HEK293 (cell line): ENCODE data around the gene CDRT4.
A peak's percentile ranks its signal among the peaks of the same experiment; 100 is the strongest.

Experiments
- CTCF ChIA-PET: fragments of 350-600 bp; formaldehyde crosslinking; extraction: SDS; loops from one replicate; lab custom pipeline; 2021; ENCODE audit warnings: antibody characterized with exemption; lab: Yijun Ruan, JAX
- POLR2A ChIA-PET: fragments of 300-600 bp; formaldehyde crosslinking; extraction: SDS; loops from one replicate; lab custom pipeline; 2020; ENCODE audit warnings: antibody characterized with exemption, inconsistent platforms; lab: Yijun Ruan, JAX
- H3K27ac ChIP-seq: fragments of 200-500 bp; sonication (Bioruptor generic); 2 replicates; pipeline ENCODE4 v1.5.1; 2014; ENCODE audit warnings: low read depth, low read length, control low read depth, inconsistent platforms; ENCODE audit errors: extremely low read depth
- H3K36me3 ChIP-seq, 2 experiments: fragments of 200-500 bp in 1 of 2; sonication (Bioruptor generic) in 1 of 2; 1 replicate in 1 of 2; 2 replicates in 1 of 2; pipeline ENCODE4 v1.5.1; 2014 to 2017; ENCODE audit warnings: inconsistent platforms in 2 of 2, low read length in 2 of 2; ENCODE audit not compliant: control insufficient read depth in 2 of 2, insufficient read depth in 1 of 2
- H3K4me1 ChIP-seq: fragments of 200-500 bp; sonication (Bioruptor generic); 2 replicates; pipeline ENCODE4 v1.5.1; 2014; ENCODE audit warnings: mild to moderate bottlenecking, low read length, inconsistent platforms; ENCODE audit not compliant: control insufficient read depth, insufficient read depth
- H3K4me3 ChIP-seq: 2 replicates; pipeline ENCODE4 v1.5.1; 2011; ENCODE audit warnings: low read depth, mild to moderate bottlenecking, control low read depth, low read length, moderate library complexity
- H3K9me3 ChIP-seq: fragments of 200-500 bp; sonication (Bioruptor generic); 2 replicates; pipeline ENCODE4 v1.5.1; 2014; ENCODE audit warnings: low read depth, low read length, inconsistent platforms; ENCODE audit not compliant: control insufficient read depth, insufficient read depth
- BCL6B ChIP-seq: fragments of 450-650 bp; formaldehyde crosslinking; IDR thresholded peaks from 2 replicates; pipeline ENCODE4 v1.5.1; 2017; ENCODE audit warnings: missing biosample characterization, missing genetic modification characterization
- EGR2 ChIP-seq: fragments of 450-650 bp; formaldehyde crosslinking; IDR thresholded peaks from 2 replicates; pipeline ENCODE4 v1.5.1; 2016; ENCODE audit warnings: low read depth, missing biosample characterization, missing genetic modification characterization
- GLI2 ChIP-seq: fragments of 450-650 bp; formaldehyde crosslinking; IDR thresholded peaks from 2 replicates; pipeline ENCODE4; 2017; ENCODE audit warnings: missing biosample characterization, missing genetic modification characterization, low read depth, borderline replicate concordance
- SP2 ChIP-seq: fragments of 450-650 bp; formaldehyde crosslinking; IDR thresholded peaks from 2 replicates; pipeline ENCODE4 v1.5.1; 2016; ENCODE audit warnings: missing biosample characterization, missing genetic modification characterization
- SP7 ChIP-seq: fragments of 450-650 bp; formaldehyde crosslinking; IDR thresholded peaks from 2 replicates; pipeline ENCODE4 v1.5.1; 2016; ENCODE audit warnings: missing biosample characterization, missing genetic modification characterization
- TRIM28 ChIP-seq: IDR thresholded peaks from 2 replicates; pipeline ENCODE4 v1.6.1; 2011; ENCODE audit warnings: low read length, control low read depth, borderline replicate concordance
- ZFP3 ChIP-seq: fragments of 450-650 bp; formaldehyde crosslinking; IDR thresholded peaks from 2 replicates; pipeline ENCODE4 v1.5.1; 2016; ENCODE audit warnings: low read depth, missing biosample characterization, missing genetic modification characterization
- ZFP69B ChIP-seq: fragments of 450-650 bp; formaldehyde crosslinking; IDR thresholded peaks from 2 replicates; pipeline ENCODE4 v1.5.1; 2016; ENCODE audit warnings: missing biosample characterization, missing genetic modification characterization
- ZNF16 ChIP-seq: fragments of 450-650 bp; formaldehyde crosslinking; IDR thresholded peaks from 2 replicates; pipeline ENCODE4 v1.5.1; 2016; ENCODE audit warnings: low read depth, missing biosample characterization, missing genetic modification characterization
- ZNF274 ChIP-seq, 2 experiments: fragments of 200-500 bp in 1 of 2; fragments of 450-650 bp in 1 of 2; sonication (Bioruptor generic) in 1 of 2; formaldehyde crosslinking in 1 of 2; IDR thresholded peaks; 2 replicates each; pipeline versions ENCODE4 v1.5.1 to v1.6.1; 2014 to 2016; ENCODE audit warnings: borderline replicate concordance in 1 of 2, inconsistent platforms in 1 of 2, low read length in 1 of 2, missing biosample characterization in 1 of 2, missing genetic modification characterization in 1 of 2
- ZNF311 ChIP-seq: fragments of 450-650 bp; formaldehyde crosslinking; IDR thresholded peaks from 2 replicates; pipeline ENCODE4 v1.5.1; 2017; ENCODE audit warnings: missing biosample characterization, missing genetic modification characterization, borderline replicate concordance
- ZNF398 ChIP-seq: fragments of 450-650 bp; formaldehyde crosslinking; IDR thresholded peaks from 2 replicates; pipeline ENCODE4 v1.5.1; 2017; ENCODE audit warnings: missing biosample characterization, missing genetic modification characterization
- ZNF521 ChIP-seq: fragments of 450-650 bp; formaldehyde crosslinking; IDR thresholded peaks from 2 replicates; pipeline ENCODE4 v1.5.1; 2017; ENCODE audit warnings: missing biosample characterization, mild to moderate bottlenecking, missing genetic modification characterization
- ZNF610 ChIP-seq: fragments of 450-650 bp; formaldehyde crosslinking; IDR thresholded peaks from 2 replicates; pipeline ENCODE4 v1.5.1; 2016; ENCODE audit warnings: missing biosample characterization, missing genetic modification characterization, borderline replicate concordance
- TF ChIP-seq, protein P1 (sequence below): fragments of 450-650 bp; formaldehyde crosslinking; IDR thresholded peaks from 2 replicates; pipeline ENCODE4 v1.5.1; 2016; ENCODE audit warnings: missing biosample characterization, missing genetic modification characterization, borderline replicate concordance
- TF ChIP-seq, protein P2 (sequence below): fragments of 450-650 bp; formaldehyde crosslinking; IDR thresholded peaks from 2 replicates; pipeline ENCODE4 v1.5.1; 2016; ENCODE audit warnings: missing biosample characterization, missing genetic modification characterization
- TF ChIP-seq, protein P3 (sequence below): fragments of 450-650 bp; formaldehyde crosslinking; IDR thresholded peaks from 2 replicates; pipeline ENCODE4 v1.5.1; 2016; ENCODE audit warnings: missing biosample characterization, missing genetic modification characterization
- TF ChIP-seq, protein P4 (sequence below): fragments of 450-650 bp; formaldehyde crosslinking; IDR thresholded peaks from 2 replicates; pipeline ENCODE4 v1.5.1; 2016; ENCODE audit warnings: missing biosample characterization, missing genetic modification characterization

CDRT4 gene

GRCh38 chr17:15398291-15398690 lies 69.1 kb downstream of the CDRT4 start (continued):
- no peak for TF ChIP-seq ZNF274 (IDR thresholded peaks at IDR 0.05; ENCODE audit: low read length)
- TF ChIP-seq ZNF274 (tag by site-specific recombination; IDR thresholded peaks at IDR 0.05; ENCODE audit: borderline replicate concordance): no peak
- 0 out of 2 replicates have a peak, but pooled peaks have one; percentile 24 for TF ChIP-seq SP7 (tag by site-specific recombination)
- TF ChIP-seq, protein P1, sequence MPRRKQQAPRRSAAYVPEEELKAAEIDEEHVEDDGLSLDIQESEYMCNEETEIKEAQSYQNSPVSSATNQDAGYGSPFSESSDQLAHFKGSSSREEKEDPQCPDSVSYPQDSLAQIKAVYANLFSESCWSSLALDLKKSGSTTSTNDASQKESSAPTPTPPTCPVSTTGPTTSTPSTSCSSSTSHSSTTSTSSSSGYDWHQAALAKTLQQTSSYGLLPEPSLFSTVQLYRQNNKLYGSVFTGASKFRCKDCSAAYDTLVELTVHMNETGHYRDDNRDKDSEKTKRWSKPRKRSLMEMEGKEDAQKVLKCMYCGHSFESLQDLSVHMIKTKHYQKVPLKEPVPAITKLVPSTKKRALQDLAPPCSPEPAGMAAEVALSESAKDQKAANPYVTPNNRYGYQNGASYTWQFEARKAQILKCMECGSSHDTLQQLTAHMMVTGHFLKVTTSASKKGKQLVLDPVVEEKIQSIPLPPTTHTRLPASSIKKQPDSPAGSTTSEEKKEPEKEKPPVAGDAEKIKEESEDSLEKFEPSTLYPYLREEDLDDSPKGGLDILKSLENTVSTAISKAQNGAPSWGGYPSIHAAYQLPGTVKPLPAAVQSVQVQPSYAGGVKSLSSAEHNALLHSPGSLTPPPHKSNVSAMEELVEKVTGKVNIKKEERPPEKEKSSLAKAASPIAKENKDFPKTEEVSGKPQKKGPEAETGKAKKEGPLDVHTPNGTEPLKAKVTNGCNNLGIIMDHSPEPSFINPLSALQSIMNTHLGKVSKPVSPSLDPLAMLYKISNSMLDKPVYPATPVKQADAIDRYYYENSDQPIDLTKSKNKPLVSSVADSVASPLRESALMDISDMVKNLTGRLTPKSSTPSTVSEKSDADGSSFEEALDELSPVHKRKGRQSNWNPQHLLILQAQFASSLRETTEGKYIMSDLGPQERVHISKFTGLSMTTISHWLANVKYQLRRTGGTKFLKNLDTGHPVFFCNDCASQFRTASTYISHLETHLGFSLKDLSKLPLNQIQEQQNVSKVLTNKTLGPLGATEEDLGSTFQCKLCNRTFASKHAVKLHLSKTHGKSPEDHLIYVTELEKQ (tag by site-specific recombination): no peak
- no peak for TF ChIP-seq SP2 (tag by site-specific recombination)
- TF ChIP-seq ZFP69B (tag by site-specific recombination): no peak
- TF ChIP-seq, protein P2, sequence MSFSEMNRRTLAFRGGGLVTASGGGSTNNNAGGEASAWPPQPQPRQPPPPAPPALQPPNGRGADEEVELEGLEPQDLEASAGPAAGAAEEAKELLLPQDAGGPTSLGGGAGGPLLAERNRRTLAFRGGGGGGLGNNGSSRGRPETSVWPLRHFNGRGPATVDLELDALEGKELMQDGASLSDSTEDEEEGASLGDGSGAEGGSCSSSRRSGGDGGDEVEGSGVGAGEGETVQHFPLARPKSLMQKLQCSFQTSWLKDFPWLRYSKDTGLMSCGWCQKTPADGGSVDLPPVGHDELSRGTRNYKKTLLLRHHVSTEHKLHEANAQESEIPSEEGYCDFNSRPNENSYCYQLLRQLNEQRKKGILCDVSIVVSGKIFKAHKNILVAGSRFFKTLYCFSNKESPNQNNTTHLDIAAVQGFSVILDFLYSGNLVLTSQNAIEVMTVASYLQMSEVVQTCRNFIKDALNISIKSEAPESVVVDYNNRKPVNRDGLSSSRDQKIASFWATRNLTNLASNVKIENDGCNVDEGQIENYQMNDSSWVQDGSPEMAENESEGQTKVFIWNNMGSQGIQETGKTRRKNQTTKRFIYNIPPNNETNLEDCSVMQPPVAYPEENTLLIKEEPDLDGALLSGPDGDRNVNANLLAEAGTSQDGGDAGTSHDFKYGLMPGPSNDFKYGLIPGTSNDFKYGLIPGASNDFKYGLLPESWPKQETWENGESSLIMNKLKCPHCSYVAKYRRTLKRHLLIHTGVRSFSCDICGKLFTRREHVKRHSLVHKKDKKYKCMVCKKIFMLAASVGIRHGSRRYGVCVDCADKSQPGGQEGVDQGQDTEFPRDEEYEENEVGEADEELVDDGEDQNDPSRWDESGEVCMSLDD (tag by site-specific recombination): peak; percentile 13; the same call in 1 of the 2 replicates
- TF ChIP-seq ZNF521: no peak
- no peak for TF ChIP-seq TRIM28
- TF ChIP-seq BCL6B (tag by site-specific recombination): no peak
- TF ChIP-seq ZNF398 (tag by site-specific recombination): no peak

DNA sequence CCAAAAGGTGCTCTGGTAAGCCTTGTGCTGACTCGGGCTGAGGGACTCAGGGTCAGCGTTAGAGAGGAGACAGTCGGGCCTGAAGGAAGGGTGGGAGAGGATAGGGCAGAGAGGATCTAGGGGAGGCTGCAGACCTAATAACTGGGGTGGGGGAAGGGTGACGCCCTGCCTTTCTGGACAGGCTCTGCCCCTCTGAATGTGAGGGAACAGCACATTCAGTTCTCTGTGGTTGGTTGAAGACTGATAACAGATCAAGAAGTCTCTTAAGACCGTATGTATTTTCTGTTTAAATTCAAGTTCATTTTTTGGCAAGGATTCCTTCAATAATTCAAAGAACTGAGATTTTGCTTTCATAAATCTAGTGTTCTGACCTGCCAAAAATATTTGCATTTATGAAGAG lies 69.8 kb downstream of the CDRT4 start:
- H3K4me3 ChIP-seq: no peak overlapping the region
- H3K36me3 ChIP-seq: no peaks in the 10 kb centered on the region
- CTCF ChIA-PET: no interaction called here
- H3K27ac ChIP-seq: no peak overlapping the region
- no peaks in the 10 kb centered on the region for H3K9me3 ChIP-seq
- TF ChIP-seq EGR2 (tag by site-specific recombination) (no peak), ZNF16 (tag by site-specific recombination) (no peak), GLI2 (tag by site-specific recombination) (no peak), ZFP3 (tag by site-specific recombination) (no peak), ZNF311 (tag by site-specific recombination) (no peak), ZNF610 (tag by site-specific recombination) (no peak)
- TF ChIP-seq, protein P3, sequence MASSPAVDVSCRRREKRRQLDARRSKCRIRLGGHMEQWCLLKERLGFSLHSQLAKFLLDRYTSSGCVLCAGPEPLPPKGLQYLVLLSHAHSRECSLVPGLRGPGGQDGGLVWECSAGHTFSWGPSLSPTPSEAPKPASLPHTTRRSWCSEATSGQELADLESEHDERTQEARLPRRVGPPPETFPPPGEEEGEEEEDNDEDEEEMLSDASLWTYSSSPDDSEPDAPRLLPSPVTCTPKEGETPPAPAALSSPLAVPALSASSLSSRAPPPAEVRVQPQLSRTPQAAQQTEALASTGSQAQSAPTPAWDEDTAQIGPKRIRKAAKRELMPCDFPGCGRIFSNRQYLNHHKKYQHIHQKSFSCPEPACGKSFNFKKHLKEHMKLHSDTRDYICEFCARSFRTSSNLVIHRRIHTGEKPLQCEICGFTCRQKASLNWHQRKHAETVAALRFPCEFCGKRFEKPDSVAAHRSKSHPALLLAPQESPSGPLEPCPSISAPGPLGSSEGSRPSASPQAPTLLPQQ (tag by site-specific recombination): no peak
- TF ChIP-seq, protein P4, sequence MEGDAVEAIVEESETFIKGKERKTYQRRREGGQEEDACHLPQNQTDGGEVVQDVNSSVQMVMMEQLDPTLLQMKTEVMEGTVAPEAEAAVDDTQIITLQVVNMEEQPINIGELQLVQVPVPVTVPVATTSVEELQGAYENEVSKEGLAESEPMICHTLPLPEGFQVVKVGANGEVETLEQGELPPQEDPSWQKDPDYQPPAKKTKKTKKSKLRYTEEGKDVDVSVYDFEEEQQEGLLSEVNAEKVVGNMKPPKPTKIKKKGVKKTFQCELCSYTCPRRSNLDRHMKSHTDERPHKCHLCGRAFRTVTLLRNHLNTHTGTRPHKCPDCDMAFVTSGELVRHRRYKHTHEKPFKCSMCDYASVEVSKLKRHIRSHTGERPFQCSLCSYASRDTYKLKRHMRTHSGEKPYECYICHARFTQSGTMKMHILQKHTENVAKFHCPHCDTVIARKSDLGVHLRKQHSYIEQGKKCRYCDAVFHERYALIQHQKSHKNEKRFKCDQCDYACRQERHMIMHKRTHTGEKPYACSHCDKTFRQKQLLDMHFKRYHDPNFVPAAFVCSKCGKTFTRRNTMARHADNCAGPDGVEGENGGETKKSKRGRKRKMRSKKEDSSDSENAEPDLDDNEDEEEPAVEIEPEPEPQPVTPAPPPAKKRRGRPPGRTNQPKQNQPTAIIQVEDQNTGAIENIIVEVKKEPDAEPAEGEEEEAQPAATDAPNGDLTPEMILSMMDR (tag by site-specific recombination): no peak
- no peaks in the 10 kb centered on the region for H3K4me1 ChIP-seq
- POLR2A ChIA-PET: no interaction called here
